K562 (cell line): ENCODE results near the gene RECQL5. TPM values are rescaled to one million over a fixed set of nuclear protein-coding genes. Genes with fewer than 3 reads are reported as not detected.

Experiments used
- ATAC-seq: fragments of 200-7000 bp; cut with Tn5 transposase; 3 replicates; pipeline ENCODE4 v1.9.1; 2020; ENCODE audit warnings: moderate library complexity
- BruUV-seq: library from RNA; stranded (reverse); fragments of 400-500 nt; replicated peaks from 2 replicates; lab custom pipeline; 2021; lab: Mats Ljungman, UMichigan
- CTCF ChIA-PET: fragments of 300-600 bp; formaldehyde crosslinking; extraction: SDS; loops from one replicate; lab custom pipeline; 2021; ENCODE audit warnings: low intra/inter-chr PET ratio; lab: Yijun Ruan, JAX
- POLR2A ChIA-PET: fragments of 300-600, 350-650 bp; sonication (Branson Sonifier 250); formaldehyde crosslinking; extraction: SDS; loops from one replicate; lab custom pipeline; 2021; ENCODE audit warnings: antibody characterized with exemption, inconsistent platforms; lab: Yijun Ruan, JAX
- DNase-seq, 4 experiments: peaks; one replicate each; pipeline versions ENCODE4 v3.0.0 to v3.0.0-alpha.2; 2011 to 2018; ENCODE audit warnings: low spot score in 3 of 4, mixed read lengths in 3 of 4; ENCODE audit errors: extremely low read depth in 1 of 4
- FAIRE-seq: peaks from 2 replicates; lab custom pipeline; 2011; peaks lifted over from hg19 to GRCh38; lab: Jason Lieb, UNC
- H2AFZ ChIP-seq: 2 replicates; pipeline ENCODE4 v1.6.0; 2011; ENCODE audit warnings: low read depth, low read length, control low read depth, inconsistent platforms
- H3K27ac ChIP-seq: fragments of 200-600 bp; 3 replicates; pipeline ENCODE4 v1.8.0; 2011; ENCODE audit warnings: low read depth, mild to moderate bottlenecking, control low read depth, inconsistent platforms, low read length, moderate library complexity, mixed read lengths; ENCODE audit errors: extremely low read depth
- H3K27me3 ChIP-seq, 2 experiments: fragments of 300-600 bp in 1 of 2; 2 replicates in 1 of 2; 3 replicates in 1 of 2; pipeline versions ENCODE4 v1.6.0 to v1.8.0; 2011; ENCODE audit warnings: inconsistent platforms in 2 of 2, low read length in 2 of 2, mild to moderate bottlenecking in 1 of 2, mixed read lengths in 1 of 2, moderate library complexity in 1 of 2; ENCODE audit not compliant: control insufficient read depth in 2 of 2, insufficient read depth in 2 of 2
- H3K36me3 ChIP-seq: fragments of 300-600 bp; 3 replicates; pipeline ENCODE4 v1.8.0; 2011; ENCODE audit warnings: mild to moderate bottlenecking, low read length, inconsistent platforms; ENCODE audit not compliant: control insufficient read depth, insufficient read depth
- H3K4me1 ChIP-seq, 2 experiments: fragments of 200-600 bp in 1 of 2; replicated peaks in 1 of 2; 2 replicates in 1 of 2; 3 replicates in 1 of 2; pipeline versions ENCODE4 v1.5.1 to v1.8.0; 2011; ENCODE audit warnings: inconsistent platforms in 2 of 2, low read length in 2 of 2, mild to moderate bottlenecking in 1 of 2, mixed read lengths in 1 of 2, moderate library complexity in 1 of 2; ENCODE audit not compliant: control insufficient read depth in 2 of 2, insufficient read depth in 2 of 2
- H3K4me2 ChIP-seq: 2 replicates; pipeline ENCODE4 v1.6.1; 2011; ENCODE audit warnings: low read length, control low read depth, inconsistent platforms, mixed read lengths; ENCODE audit not compliant: insufficient read depth
- H3K4me3 ChIP-seq: fragments of 200-600 bp; sonication (generic), shearing (Covaris generic); 2 replicates; pipeline ENCODE4 v1.5.1; 2016; ENCODE audit warnings: control low read depth, inconsistent platforms
- H3K79me2 ChIP-seq: fragments of 200-600 bp; 3 replicates; pipeline ENCODE4 v1.8.0; 2011; ENCODE audit warnings: low read length, inconsistent platforms; ENCODE audit not compliant: control insufficient read depth, insufficient read depth
- H3K9ac ChIP-seq, 2 experiments: 2 replicates each; pipeline versions ENCODE4 v1.6.0 to v1.6.1; 2011; ENCODE audit warnings: low read depth in 2 of 2, low read length in 2 of 2, control low read depth in 1 of 2, inconsistent platforms in 1 of 2, mild to moderate bottlenecking in 1 of 2, mixed read lengths in 1 of 2; ENCODE audit not compliant: insufficient read depth in 1 of 2
- H3K9me1 ChIP-seq: one replicate; pipeline ENCODE4 v1.6.0; 2011; ENCODE audit warnings: inconsistent platforms, mild to moderate bottlenecking, low read length, moderate library complexity; ENCODE audit not compliant: control insufficient read depth, insufficient read depth
- H3K9me3 ChIP-seq: replicated peaks from 2 replicates; pipeline ENCODE4 v1.5.1; 2011; ENCODE audit warnings: low read depth, low read length, inconsistent platforms; ENCODE audit not compliant: control insufficient read depth, insufficient read depth
- H4K20me1 ChIP-seq: replicated peaks from 2 replicates; pipeline ENCODE4 v1.6.1; 2011; ENCODE audit warnings: low read length, inconsistent platforms, mixed read lengths; ENCODE audit not compliant: control insufficient read depth, insufficient read depth
- EWSR1 ChIP-seq: fragments of 450-650 bp; IDR thresholded peaks from 2 replicates; pipeline ENCODE4 v1.6.1; 2018; ENCODE audit warnings: borderline replicate concordance, mild to moderate bottlenecking, low read depth, moderate library complexity; ENCODE audit not compliant: partially characterized antibody
- FOXK1 ChIP-seq: sonication (generic); formaldehyde crosslinking; IDR thresholded peaks from 2 replicates; pipeline ENCODE4 v1.8.0; 2022; ENCODE audit warnings: missing genetic modification reagents, mild to moderate bottlenecking, borderline replicate concordance
- GATAD2B ChIP-seq: fragments of 450-650 bp; IDR thresholded peaks from 2 replicates; pipeline ENCODE4 v1.6.1; 2017; ENCODE audit warnings: mild to moderate bottlenecking, borderline replicate concordance
- GTF2E2 ChIP-seq: fragments of 200-800 bp; sonication (Bioruptor generic); IDR thresholded peaks from 2 replicates; pipeline ENCODE4 v1.6.1; 2016; ENCODE audit warnings: missing genetic modification characterization, missing compliant biosample characterization
- HCFC1 ChIP-seq: IDR thresholded peaks from 2 replicates; pipeline ENCODE4 v1.6.1; 2012; ENCODE audit warnings: low read depth, low read length, improper control_type of control experiment
- JUND ChIP-seq, 2 experiments: IDR thresholded peaks; 2 replicates in 1 of 2; 3 replicates in 1 of 2; pipeline ENCODE4 v1.6.1; 2011; ENCODE audit warnings: borderline replicate concordance in 2 of 2, low read depth in 2 of 2, low read length in 2 of 2, improper control_type of control experiment in 1 of 2, missing biosample characterization in 1 of 2, missing genetic modification characterization in 1 of 2, missing genetic modification reagents in 1 of 2
- KAT8 ChIP-seq: fragments of 450-650 bp; IDR thresholded peaks from 2 replicates; pipeline ENCODE4 v1.6.1; 2016; ENCODE audit warnings: low read depth, mild to moderate bottlenecking
- NONO ChIP-seq, 2 experiments: fragments of 200-400 bp in 1 of 2; fragments of 450-650 bp in 1 of 2; formaldehyde crosslinking in 1 of 2; IDR thresholded peaks; 2 replicates each; pipeline ENCODE4 v1.6.1; 2017; ENCODE audit warnings: low read depth in 2 of 2, mild to moderate bottlenecking in 2 of 2, moderate library complexity in 2 of 2, low read length in 1 of 2
- PPARD ChIP-seq: fragments of 250-450 bp; sonication (Bioruptor Pico); IDR thresholded peaks from 2 replicates; pipeline ENCODE4 v1.8.0; 2022; ENCODE audit warnings: inconsistent platforms, mild to moderate bottlenecking, moderate library complexity
- RNF219 ChIP-seq: fragments of 250-450 bp; sonication (Bioruptor Pico); IDR thresholded peaks from 2 replicates; pipeline ENCODE4 v1.5.0; 2022; ENCODE audit warnings: mild to moderate bottlenecking
- SMAD1 ChIP-seq: fragments of 150-350 bp; IDR thresholded peaks from 2 replicates; pipeline ENCODE4 v1.6.1; 2014; ENCODE audit warnings: low read length, low read depth; ENCODE audit not compliant: partially characterized antibody
- TEAD4 ChIP-seq, 2 experiments: sonication (generic) in 1 of 2; formaldehyde crosslinking in 1 of 2; IDR thresholded peaks; 2 replicates each; pipeline versions ENCODE4 v1.6.1 to v1.8.0; 2012 to 2022; ENCODE audit warnings: borderline replicate concordance in 1 of 2, inconsistent platforms in 1 of 2, low read length in 1 of 2, mild to moderate bottlenecking in 1 of 2, missing genetic modification reagents in 1 of 2
- TRIM28 ChIP-seq: fragments of 450-650 bp; IDR thresholded peaks from 2 replicates; pipeline ENCODE4 v1.6.1; 2017
- ZNF133 ChIP-seq: fragments of 250-450 bp; sonication (Bioruptor Pico); IDR thresholded peaks from 2 replicates; pipeline ENCODE4 v1.4.0; 2020; ENCODE audit warnings: mild to moderate bottlenecking
- ZNF175 ChIP-seq: fragments of 200-800 bp; sonication (Bioruptor generic); IDR thresholded peaks from 2 replicates; pipeline ENCODE4 v1.6.1; 2016; ENCODE audit warnings: low read depth, mild to moderate bottlenecking, missing genetic modification characterization, missing compliant biosample characterization
- ZNF232 ChIP-seq: sonication (generic); formaldehyde crosslinking; IDR thresholded peaks from 2 replicates; pipeline ENCODE4 v1.8.0; 2022; ENCODE audit warnings: mild to moderate bottlenecking, missing genetic modification reagents
- ZNF239 ChIP-seq: fragments of 250-450 bp; sonication (Bioruptor Pico); IDR thresholded peaks from 2 replicates; pipeline ENCODE4 v1.4.0; 2020; ENCODE audit warnings: mild to moderate bottlenecking
- ZNF253 ChIP-seq: fragments of 250-450 bp; sonication (Bioruptor Pico); conservative IDR thresholded peaks from 2 replicates; pipeline ENCODE4 v1.6.1; 2021; ENCODE audit warnings: mild to moderate bottlenecking
- WGBS: fragments of 100-300 bp; shearing (Covaris generic); methylation state at CpG from one replicate; pipeline ENCODE4 v1.1.6; 2016; ENCODE audit warnings: low coverage, mixed read lengths; ENCODE audit not compliant: insufficient coverage; ENCODE audit errors: missing lambda C conversion rate; 5-methylcytosine and 5-hydroxymethylcytosine counted together
- in situ Hi-C: fragments of 300-500 bp; cut with MboI; formaldehyde crosslinking; loops from 4 replicates; pipeline ENCODE4 v1.15.0; 2018; ENCODE audit warnings: inconsistent platforms, mixed read lengths
- intact Hi-C: fragments of 100-400 bp; cut with micrococcal nuclease; formaldehyde crosslinking; loops from 2 replicates; pipeline ENCODE4 v1.14.2; 2022
- polyA plus RNA-seq, 8 experiments: library from polyadenylated mRNA; depleted of rRNA in 4 of 8; stranded (reverse) in 5 of 8; unstranded in 3 of 8; fragments of >200 nt; fragmentation: Nextera tagmentation in 2 of 8; fragmentation: Illumina TruSeq in 1 of 8; extraction: Ambion mirVana in 2 of 8; extraction: Trizol in 1 of 8; gene quantifications; 2 replicates each; pipeline versions ENCODE4 v1.2.1 to v1.2.3, GENCODE V29; 2011 to 2014; ENCODE audit warnings: inconsistent platforms in 1 of 8, missing spikeins in 1 of 8
- total RNA-seq, 7 experiments: library from RNA; depleted of rRNA in 6 of 7; stranded (reverse); fragments of >200 nt in 6 of 7; fragmentation: Illumina TruSeq in 2 of 7; extraction: Trizol in 2 of 7; gene quantifications; 2 replicates each; pipeline versions ENCODE4 v1.2.1 to v1.2.3, GENCODE V29; 2011 to 2021; ENCODE audit warnings: low replicate concordance in 1 of 7

The RECQL5 gene
- total and polyA plus RNA-seq, 9 of the 15 experiments (the other 6 are each of a cell fraction or from before 2014, with no cell fraction given), result 4.1 to 34.8 (median 16.4) TPM

- TF ChIP-seq NONO (IDR thresholded peaks at IDR 0.05; ENCODE audit: low read depth in 2 of 2, low read length in 1 of 2) (no peak), FOXK1 (CRISPR knock-in tag) (no peak), TEAD4 (IDR thresholded peaks at IDR 0.05; ENCODE audit: low read length) (no peak), TEAD4 (CRISPR knock-in tag; IDR thresholded peaks at IDR 0.05; ENCODE audit: borderline replicate concordance) (no peak), JUND (IDR thresholded peaks at IDR 0.05; ENCODE audit: borderline replicate concordance, low read depth, low read length) (no peak), JUND (tag; IDR thresholded peaks at IDR 0.05; ENCODE audit: borderline replicate concordance, low read depth, low read length) (no peak)
Observed at GRCh38 chr17:75694536-75694935, 27.6 kb upstream of the RECQL5 start (continued).

GRCh38 chr17:75693500-75694481 is 26.8 kb upstream of the RECQL5 start:
- Histone ChIP-seq H3K27me3 (no peaks in the 10 kb centered on the region), H3K4me3 (no peak overlapping the region), H3K27ac (no peak overlapping the region), H3K9me1 (peaks cover 5% of the 10 kb centered on the region), H3K9ac (no peak overlapping the region), H2AFZ (no peak overlapping the region), H3K79me2 (0 out of 3 replicates have a peak, but pooled peaks cover 4% of the 10 kb centered on the region), H4K20me1 (0 out of 2 replicates have a peak, but pooled peaks cover 11% of the 10 kb centered on the region), H3K4me2 (no peak overlapping the region), H3K9me3 (no peaks in the 10 kb centered on the region), H3K4me1 (no peaks in the 10 kb centered on the region; a peak in 1 of 5 replicates), H3K36me3 (peaks cover 83% of the 10 kb centered on the region; the same call in 2 of the 3 replicates)
- in situ Hi-C loops (no loop called here), intact Hi-C loops (no loop called here)
- ATAC-seq (no peak), DNase-seq (no peak), FAIRE-seq (no peak)
- WGBS, result 88% methylated on average over 17 of the region's 19 CpGs
- no TSS peak for BruUV-seq
- CTCF ChIA-PET, result no interaction called here
- POLR2A ChIA-PET, result interaction anchor here (0.8 to 1.4 kb wide), 3 partner anchors 10 to 27 kb away, joined by 3 to 13 read pairs (median 5); no protein-coding TSS in a partner anchor
- no peak for TF ChIP-seq RNF219 (CRISPR knock-in tag)
- TF ChIP-seq KAT8, result no peak
- no peak for TF ChIP-seq ZNF239 (CRISPR knock-in tag)
- no peak for TF ChIP-seq ZNF253 (CRISPR knock-in tag)
- TF ChIP-seq HCFC1, result no peak
- TF ChIP-seq GATAD2B, result no peak
- no peak for TF ChIP-seq TRIM28
- no peak for TF ChIP-seq PPARD (CRISPR knock-in tag)
- no peak for TF ChIP-seq SMAD1
- no peak for TF ChIP-seq ZNF232
- no peak for TF ChIP-seq ZNF133 (CRISPR knock-in tag)
- TF ChIP-seq GTF2E2 (tag), result no peak
- no peak for TF ChIP-seq ZNF175 (CRISPR knock-in tag)
- no peak for TF ChIP-seq EWSR1
